Thyroid gland (tissue), 4 donors: ENCODE results near the gene PAFAH1B1.

Experiments used
- CTCF ChIP-seq, 6 experiments: fragments of 200-600 bp in 3 of 6; fragments of 450-650 bp in 3 of 6; sonication (generic) in 3 of 6; IDR thresholded peaks; one replicate each; pipeline ENCODE4 v1.5.1; 2016 to 2019; ENCODE audit warnings: antibody characterized with exemption in 6 of 6, mild to moderate bottlenecking in 2 of 6, inconsistent platforms in 1 of 6, moderate library complexity in 1 of 6
- POLR2A ChIP-seq, 2 donors: fragments of 450-650 bp; IDR thresholded peaks; one replicate each; pipeline ENCODE4 v1.6.1; 2017; ENCODE audit warnings: antibody characterized with exemption in 2 of 2, mild to moderate bottlenecking in 2 of 2, moderate library complexity in 1 of 2

GRCh38 chr17:2610195-2611175 is 17.0 kb downstream of the PAFAH1B1 start:
- TF ChIP-seq CTCF (IDR thresholded peaks at IDR 0.05): no peak
- TF ChIP-seq POLR2A (IDR thresholded peaks at IDR 0.05): no peak
